Activated naive CD8-positive, alpha-beta T cell treated with anti-CD3 and anti-CD28 coated beads for 36 hours (primary cell): Measurements from ENCODE around the gene DMGDH. TPM values are rescaled to one million over a fixed set of nuclear protein-coding genes. Genes with fewer than 3 reads are reported as not detected.

Experiments
- DNase-seq: peaks from one replicate; pipeline ENCODE4 v3.0.0; 2021
- H3K27ac Mint-ChIP-seq: one replicate; pipeline ENCODE4 v1.8.0; 2022; ENCODE audit warnings: mild to moderate bottlenecking, moderate library complexity, mixed read lengths
- H3K27me3 Mint-ChIP-seq: one replicate; pipeline ENCODE4 v1.8.0; 2022; ENCODE audit warnings: mild to moderate bottlenecking, mixed read lengths
- H3K36me3 Mint-ChIP-seq: one replicate; pipeline ENCODE4 v1.8.0; 2021; ENCODE audit warnings: mild to moderate bottlenecking, mixed read lengths
- H3K4me1 Mint-ChIP-seq: one replicate; pipeline ENCODE4 v1.8.0; 2021; ENCODE audit warnings: mixed read lengths
- H3K4me3 Mint-ChIP-seq: one replicate; pipeline ENCODE4 v1.8.0; 2022; ENCODE audit warnings: mild to moderate bottlenecking, moderate library complexity, mixed read lengths
- H3K9me3 Mint-ChIP-seq: one replicate; pipeline ENCODE4 v1.8.0; 2022; ENCODE audit warnings: mixed read lengths
- total RNA-seq, 2 experiments: library from RNA; stranded (reverse); gene quantifications; one replicate each; pipeline ENCODE4 v1.2.3, GENCODE V29; 2021

Gene DMGDH
- not detected for total RNA-seq

DNA sequence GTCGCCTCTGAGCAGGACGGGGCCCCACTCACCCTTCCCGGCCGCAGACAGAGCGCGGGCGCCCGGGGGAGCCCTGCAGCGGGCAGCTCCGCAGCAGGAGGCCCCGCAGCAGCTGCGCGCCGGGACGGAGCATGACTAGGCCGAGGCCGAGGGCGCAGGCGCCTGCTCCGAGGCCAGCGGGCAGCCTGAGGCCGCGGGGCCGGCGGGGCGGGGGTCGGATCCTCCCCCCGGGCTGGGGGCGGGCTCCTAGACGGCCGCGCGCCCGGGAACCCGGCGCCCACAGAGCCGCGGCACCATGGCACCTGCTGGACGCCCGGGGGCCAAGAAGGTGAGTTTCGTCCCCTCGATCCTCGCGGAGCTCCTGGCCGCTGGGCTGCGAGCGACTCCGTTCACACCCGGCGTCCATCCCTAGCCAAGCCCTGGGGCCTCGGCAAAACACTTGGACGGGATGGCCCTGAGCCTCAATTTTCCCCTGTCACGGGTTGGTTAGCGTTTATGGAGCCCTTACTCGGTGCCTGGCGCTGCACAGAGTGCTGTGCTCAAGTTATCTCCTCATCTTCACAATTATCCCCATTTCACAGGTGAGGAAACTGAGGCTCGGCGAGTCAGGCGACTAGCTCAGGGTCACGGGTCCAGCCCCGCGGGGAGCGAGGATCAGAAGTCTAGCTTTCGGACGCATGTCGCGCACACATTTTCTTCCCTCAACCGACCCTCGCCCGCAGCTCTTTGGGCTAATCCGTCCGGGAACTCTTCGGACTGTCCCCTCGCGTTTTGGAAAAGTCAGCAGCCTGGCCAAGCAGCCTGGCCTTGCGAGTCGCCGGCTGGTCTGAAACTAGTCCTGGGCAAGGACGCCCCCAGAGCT lies at the start of gene DMGDH, which contains the start of gene BHMT2:
Gene DMGDH (minus strand): TSS at position 187 of the 862 bp plus-strand sequence. CDS start 54 bp downstream, at position 133.
Gene BHMT2 (plus strand): TSS at position 280 of the 862 bp plus-strand sequence. CDS start 16 bp downstream, at position 296.
- Mint-ChIP-seq H3K27ac (no peak within 1 kb of the TSS), H3K9me3 (peaks cover 1% of the 10 kb centered on the region), H3K27me3 (peaks cover 46% of the 10 kb centered on the region), H3K36me3 (no peaks in the 10 kb centered on the region), H3K4me1 (peaks cover 4% of the 10 kb centered on the region), H3K4me3 (no peak within 1 kb of the TSS)
- DNase-seq = peak; percentile 7

DNA sequence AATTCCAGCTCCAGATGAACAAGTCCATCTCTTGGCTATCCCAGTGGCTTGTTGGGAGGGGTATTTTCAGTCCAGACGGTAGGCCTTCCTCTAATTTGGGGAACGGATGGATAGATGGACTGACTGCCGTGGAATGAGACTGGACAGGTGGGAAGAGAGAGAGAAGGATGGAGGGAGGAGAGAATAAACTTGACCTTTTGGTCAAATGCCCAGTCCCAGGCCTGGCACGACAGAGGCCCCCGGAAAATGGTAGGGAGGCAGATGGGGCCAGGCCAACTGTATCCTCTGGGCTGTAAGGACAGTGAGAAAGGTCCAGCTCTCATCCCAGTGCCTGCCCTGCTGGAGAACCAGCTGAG lies 43.2 kb upstream of the DMGDH start:
- no peak for DNase-seq
- H3K27ac Mint-ChIP-seq = no peak overlapping the region
- H3K27me3 Mint-ChIP-seq = peaks cover 60% of the 10 kb centered on the region
- H3K4me1 Mint-ChIP-seq = peaks cover 2% of the 10 kb centered on the region
- H3K9me3 Mint-ChIP-seq = no peaks in the 10 kb centered on the region
- H3K36me3 Mint-ChIP-seq = no peaks in the 10 kb centered on the region
- H3K4me3 Mint-ChIP-seq = no peak overlapping the region

DNA sequence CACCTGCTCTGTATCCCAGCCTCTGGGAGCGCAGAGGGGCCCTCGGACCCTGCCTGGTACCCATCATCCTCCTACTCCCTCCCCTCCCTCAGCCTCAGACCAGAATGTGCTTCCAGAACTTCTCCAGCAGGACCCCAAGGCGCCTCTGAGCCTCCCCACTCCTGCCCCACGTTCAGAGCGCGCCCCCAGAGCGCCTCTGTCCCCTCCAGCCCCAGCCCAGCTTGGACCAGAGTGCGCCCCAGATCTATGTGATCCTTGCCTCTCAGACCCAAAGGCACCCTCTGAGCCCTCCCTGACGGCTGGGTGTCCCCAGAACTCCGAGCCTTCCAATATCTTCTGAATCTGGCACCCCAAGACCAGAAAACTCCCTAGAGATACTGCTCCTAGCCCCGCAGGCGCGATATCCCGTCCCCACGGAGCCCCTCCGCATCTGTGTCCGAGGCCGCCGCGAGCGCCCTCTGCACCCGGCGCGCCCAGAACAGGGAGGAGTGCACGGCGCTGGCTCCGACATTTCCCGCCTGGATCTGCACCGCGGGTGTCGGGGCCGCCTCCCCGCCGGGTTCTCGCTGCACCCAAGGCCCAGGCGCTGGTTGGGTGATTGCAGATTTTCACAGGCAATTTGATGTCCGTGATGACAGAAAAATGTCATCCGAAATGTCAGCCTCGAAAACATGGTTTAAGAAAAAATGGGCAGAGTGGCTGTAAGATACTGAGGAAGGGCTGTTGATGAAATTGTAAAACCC lies 42.7 kb upstream of the DMGDH start:
- peak; percentile 6 for DNase-seq
- no peaks in the 10 kb centered on the region for H3K36me3 Mint-ChIP-seq
- H3K27me3 Mint-ChIP-seq = peaks cover 60% of the 10 kb centered on the region
- H3K4me3 Mint-ChIP-seq = no peak overlapping the region
- H3K9me3 Mint-ChIP-seq = no peaks in the 10 kb centered on the region
- H3K4me1 Mint-ChIP-seq = peaks cover 2% of the 10 kb centered on the region
- no peak overlapping the region for H3K27ac Mint-ChIP-seq

GRCh38 chr5:79111387-79111959 lies 42.0 kb upstream of the DMGDH start, which contains the start of gene BHMT:
TSS of gene BHMT (plus strand) at chr5:79111809. CDS start at chr5:79111886, 77 bp downstream.
- Mint-ChIP-seq H3K36me3 (no peaks in the 10 kb centered on the region), H3K4me1 (peaks cover 2% of the 10 kb centered on the region), H3K9me3 (no peaks in the 10 kb centered on the region), H3K27ac (no peak within 1 kb of the TSS), H3K4me3 (no peak within 1 kb of the TSS), H3K27me3 (peaks cover 60% of the 10 kb centered on the region)
- no peak for DNase-seq

- H3K9me3 Mint-ChIP-seq = no peaks in the 10 kb centered on the region
- peaks cover 57% of the 10 kb centered on the region for H3K27me3 Mint-ChIP-seq
- H3K4me1 Mint-ChIP-seq = peaks cover 2% of the 10 kb centered on the region
- no peak overlapping the region for H3K27ac Mint-ChIP-seq
- H3K4me3 Mint-ChIP-seq = no peak overlapping the region
- no peaks in the 10 kb centered on the region for H3K36me3 Mint-ChIP-seq
- DNase-seq = peak; percentile 22
Observed at GRCh38 chr5:79109527-79110492, 40.3 kb upstream of the DMGDH start.

GRCh38 chr5:79108792-79109191 lies 39.3 kb upstream of the DMGDH start:
- Mint-ChIP-seq H3K27ac (no peak overlapping the region), H3K4me1 (peaks cover 2% of the 10 kb centered on the region), H3K36me3 (no peaks in the 10 kb centered on the region), H3K27me3 (peaks cover 58% of the 10 kb centered on the region), H3K4me3 (no peak overlapping the region), H3K9me3 (no peaks in the 10 kb centered on the region)
- no peak for DNase-seq

GRCh38 chr5:79108086-79108485 lies 38.6 kb upstream of the DMGDH start:
- Mint-ChIP-seq H3K27me3 (peaks cover 52% of the 10 kb centered on the region), H3K9me3 (no peaks in the 10 kb centered on the region), H3K4me1 (peaks cover 2% of the 10 kb centered on the region), H3K27ac (no peak overlapping the region), H3K4me3 (no peak overlapping the region), H3K36me3 (no peaks in the 10 kb centered on the region)
- DNase-seq = no peak

- no peaks in the 10 kb centered on the region for H3K36me3 Mint-ChIP-seq
- H3K4me3 Mint-ChIP-seq = no peak overlapping the region
- H3K4me1 Mint-ChIP-seq = peaks cover 2% of the 10 kb centered on the region
- H3K9me3 Mint-ChIP-seq = no peaks in the 10 kb centered on the region
- DNase-seq = no peak
- H3K27ac Mint-ChIP-seq = no peak overlapping the region
- H3K27me3 Mint-ChIP-seq = peaks cover 44% of the 10 kb centered on the region
Observed at GRCh38 chr5:79107020-79107796, 37.7 kb upstream of the DMGDH start.

DNA sequence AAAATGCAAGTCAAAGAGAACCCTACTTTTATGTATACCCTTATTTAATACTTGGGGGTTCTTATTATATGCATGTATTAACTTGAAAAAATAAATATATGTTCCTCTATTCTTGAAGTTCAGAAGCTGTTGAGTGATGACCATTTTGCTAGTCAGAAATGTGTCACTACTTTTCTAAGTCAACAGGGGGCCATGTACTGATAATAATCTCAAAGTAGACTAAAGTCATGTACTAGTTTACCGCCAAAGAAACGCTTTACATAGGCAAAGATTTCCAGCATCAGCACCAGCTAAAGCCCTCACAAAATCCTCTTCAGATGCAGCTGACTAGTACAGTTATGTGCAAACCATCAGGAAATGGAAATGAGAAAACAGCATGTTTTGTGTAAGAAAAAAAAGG lies 36.4 kb upstream of the DMGDH start:
- no peaks in the 10 kb centered on the region for H3K36me3 Mint-ChIP-seq
- no peak overlapping the region for H3K27ac Mint-ChIP-seq
- DNase-seq = no peak
- no peaks in the 10 kb centered on the region for H3K9me3 Mint-ChIP-seq
- H3K4me1 Mint-ChIP-seq = peaks cover 2% of the 10 kb centered on the region
- H3K4me3 Mint-ChIP-seq = no peak overlapping the region
- H3K27me3 Mint-ChIP-seq = peaks cover 30% of the 10 kb centered on the region

GRCh38 chr5:79093762-79094161 lies 24.3 kb upstream of the DMGDH start:
- Mint-ChIP-seq H3K4me1 (no peaks in the 10 kb centered on the region), H3K36me3 (no peaks in the 10 kb centered on the region), H3K27me3 (no peaks in the 10 kb centered on the region)

GRCh38 chr5:79091064-79091463 lies 21.6 kb upstream of the DMGDH start:
- Mint-ChIP-seq H3K4me1 (no peaks in the 10 kb centered on the region), H3K4me3 (no peak overlapping the region), H3K27ac (no peak overlapping the region)

More at GRCh38 chr5:79093762-79094161, 24.3 kb upstream of the DMGDH start:
- H3K27ac Mint-ChIP-seq = no peak overlapping the region
- H3K9me3 Mint-ChIP-seq = no peaks in the 10 kb centered on the region
- H3K4me3 Mint-ChIP-seq = no peak overlapping the region
- no peak for DNase-seq

DNA sequence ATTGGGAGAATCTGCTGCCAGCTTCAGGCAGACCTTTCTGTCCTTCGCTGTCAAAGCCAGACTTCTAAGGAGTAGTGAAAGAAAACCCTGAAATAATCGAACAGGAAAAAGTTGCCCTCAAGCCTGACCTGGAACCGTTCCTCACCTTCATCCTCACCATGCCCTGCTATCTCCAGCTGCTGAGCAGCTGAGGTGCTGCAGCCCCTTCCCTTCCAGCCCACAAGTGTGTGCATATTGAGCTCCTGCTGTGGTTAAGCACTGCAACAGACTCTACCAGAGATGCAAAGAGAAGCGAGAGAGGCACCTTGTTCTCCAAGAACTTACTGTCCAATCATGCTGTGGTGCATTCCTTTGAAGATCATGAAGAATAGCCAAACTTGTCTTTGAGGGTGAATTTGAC lies 19.0 kb upstream of the DMGDH start:
- H3K9me3 Mint-ChIP-seq = no peaks in the 10 kb centered on the region
- H3K27ac Mint-ChIP-seq = no peak overlapping the region
- no peaks in the 10 kb centered on the region for H3K36me3 Mint-ChIP-seq
- no peak for DNase-seq
- no peaks in the 10 kb centered on the region for H3K4me1 Mint-ChIP-seq
- H3K27me3 Mint-ChIP-seq = no peaks in the 10 kb centered on the region
- H3K4me3 Mint-ChIP-seq = no peak overlapping the region

More at GRCh38 chr5:79091064-79091463, 21.6 kb upstream of the DMGDH start:
- Mint-ChIP-seq H3K27me3 (no peaks in the 10 kb centered on the region), H3K36me3 (no peaks in the 10 kb centered on the region), H3K9me3 (no peaks in the 10 kb centered on the region)
- no peak for DNase-seq

DNA sequence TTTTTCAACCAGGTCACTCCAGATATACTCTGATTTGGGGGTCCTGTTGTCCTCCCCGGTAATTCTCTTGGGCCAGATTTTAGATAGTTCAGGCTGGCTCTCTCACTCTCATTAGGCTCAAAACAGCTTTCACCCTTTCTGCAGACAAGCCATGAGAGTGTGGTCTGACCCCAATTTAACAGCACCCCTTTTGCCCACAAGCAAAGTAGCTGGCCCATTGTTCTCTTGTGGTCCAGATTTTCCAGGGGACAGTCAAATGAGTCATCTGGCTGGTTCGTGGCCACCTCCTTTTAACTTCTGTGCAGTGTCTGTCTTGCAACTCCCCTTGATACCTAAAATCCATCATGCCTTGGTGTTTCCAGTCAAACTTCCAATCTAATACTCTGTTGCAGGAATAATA lies 16.6 kb upstream of the DMGDH start:
- DNase-seq = no peak
- no peaks in the 10 kb centered on the region for H3K4me1 Mint-ChIP-seq
- no peaks in the 10 kb centered on the region for H3K27me3 Mint-ChIP-seq
- H3K27ac Mint-ChIP-seq = no peak overlapping the region
- no peaks in the 10 kb centered on the region for H3K36me3 Mint-ChIP-seq
- H3K4me3 Mint-ChIP-seq = no peak overlapping the region
- H3K9me3 Mint-ChIP-seq = no peaks in the 10 kb centered on the region

- H3K4me3 Mint-ChIP-seq = no peak overlapping the region
- no peaks in the 10 kb centered on the region for H3K9me3 Mint-ChIP-seq
- no peak for DNase-seq
- H3K27ac Mint-ChIP-seq = no peak overlapping the region
- H3K4me1 Mint-ChIP-seq = peaks cover 5% of the 10 kb centered on the region
- H3K27me3 Mint-ChIP-seq = no peaks in the 10 kb centered on the region
- H3K36me3 Mint-ChIP-seq = no peaks in the 10 kb centered on the region
Observed at GRCh38 chr5:79081779-79082178, 12.3 kb upstream of the DMGDH start.
